Pancreas (tissue), 10 donors: Measurements from ENCODE around the gene LYL1. TPM values are rescaled to one million over a fixed set of nuclear protein-coding genes. Genes with fewer than 3 reads are reported as not detected.

ENCODE experiments used
- ATAC-seq, 4 donors: fragments of 200-7000 bp; cut with Tn5 transposase; one replicate each; pipeline versions ENCODE4 v1.8.0 to v1.9.1; 2020; ENCODE audit warnings: mild to moderate bottlenecking in 4 of 4, moderate library complexity in 4 of 4
- DNase-seq, 6 donors: peaks; one replicate each; pipeline ENCODE4 v3.0.0-alpha.2; 2020
- FAIRE-seq: peaks from 2 replicates; lab custom pipeline; 2012; peaks lifted over from hg19 to GRCh38; lab: Jason Lieb, UNC
- H3K27ac ChIP-seq, 4 donors: fragments of 200-600 bp; sonication (generic); 1 replicate in 3 of 4; 2 replicates in 1 of 4; pipeline versions ENCODE4 v1.5.0 to v1.8.0; 2020
- H3K27me3 ChIP-seq, 4 donors: fragments of 200-600 bp; one replicate each; pipeline ENCODE4 v1.8.0; 2021
- H3K36me3 ChIP-seq, 3 donors: fragments of 200-600 bp; sonication (generic) in 1 of 3; one replicate each; pipeline versions ENCODE4 v1.5.0 to v1.8.0; 2020 to 2021
- H3K4me1 ChIP-seq, 3 donors: fragments of 200-600 bp; one replicate each; pipeline ENCODE4 v1.8.0; 2021
- H3K4me3 ChIP-seq, 4 donors: fragments of 200-600 bp; sonication (generic) in 2 of 4; one replicate each; pipeline versions ENCODE4 v1.5.0 to v1.8.0; 2020 to 2021
- H3K9me3 ChIP-seq, 4 donors: fragments of 200-600 bp; one replicate each; pipeline ENCODE4 v1.8.0; 2021
- WGBS, 2 donors: extraction: QIAGEN DNeasy Blood & Tissue Kit; methylation state at CpG; one replicate each; pipeline ENCODE4 v1.1.7; 2013; 5-methylcytosine and 5-hydroxymethylcytosine counted together
- intact Hi-C, 3 donors: fragments of 100-400 bp; cut with DNase I; formaldehyde crosslinking; loops; one replicate each; pipeline versions ENCODE4 v1.11.1 to v1.14.2; 2022
- polyA plus RNA-seq, 2 donors: library from polyadenylated mRNA; stranded (reverse); fragments of 200-250 nt; gene quantifications; one replicate each; pipeline ENCODE4 v1.2.3, GENCODE V29; 2013
- total RNA-seq, 6 donors: library from RNA; stranded (reverse); fragmentation: NEBNext Ultra II Directional in 4 of 6; extraction: Animal tissue kit (Norgen Biotek cat#: 25700) in 4 of 6; gene quantifications; one replicate each; pipeline versions ENCODE4 v1.2.1 to v1.2.4, GENCODE V29; 2021 to 2023
- TF ChIP-seq, protein P1 (sequence below), 4 donors: fragments of 200-600 bp; sonication (generic) in 3 of 4; IDR thresholded peaks; one replicate each; pipeline versions ENCODE4 v1.5.0 to v1.8.0; 2021; ENCODE audit warnings: antibody characterized with exemption in 4 of 4
- donor health status: healthy with polysubstance abuse.
- donor health status: DM: no; HTN: no; CAD: no; lungs with moderate emphysema.
- donor health status: DM: no; HTN: no; CAD: no.
- donor health status: control.
- donor health status: control.
- donor health status: Bipolar disorder and iron deficiency.
- donor health status: DM: yes; HTN: yes; CAD: no.
- donor health status: DM: no; HTN: no; CAD: no.
- donor health status: DM: no; HTN: no; CAD: no.
- donor health status: DM: yes; HTN: yes; CAD: no.

The LYL1 gene
- total and polyA plus RNA-seq, 8 donors, result 0.51 to 5.5 (median 2.4) TPM

DNA sequence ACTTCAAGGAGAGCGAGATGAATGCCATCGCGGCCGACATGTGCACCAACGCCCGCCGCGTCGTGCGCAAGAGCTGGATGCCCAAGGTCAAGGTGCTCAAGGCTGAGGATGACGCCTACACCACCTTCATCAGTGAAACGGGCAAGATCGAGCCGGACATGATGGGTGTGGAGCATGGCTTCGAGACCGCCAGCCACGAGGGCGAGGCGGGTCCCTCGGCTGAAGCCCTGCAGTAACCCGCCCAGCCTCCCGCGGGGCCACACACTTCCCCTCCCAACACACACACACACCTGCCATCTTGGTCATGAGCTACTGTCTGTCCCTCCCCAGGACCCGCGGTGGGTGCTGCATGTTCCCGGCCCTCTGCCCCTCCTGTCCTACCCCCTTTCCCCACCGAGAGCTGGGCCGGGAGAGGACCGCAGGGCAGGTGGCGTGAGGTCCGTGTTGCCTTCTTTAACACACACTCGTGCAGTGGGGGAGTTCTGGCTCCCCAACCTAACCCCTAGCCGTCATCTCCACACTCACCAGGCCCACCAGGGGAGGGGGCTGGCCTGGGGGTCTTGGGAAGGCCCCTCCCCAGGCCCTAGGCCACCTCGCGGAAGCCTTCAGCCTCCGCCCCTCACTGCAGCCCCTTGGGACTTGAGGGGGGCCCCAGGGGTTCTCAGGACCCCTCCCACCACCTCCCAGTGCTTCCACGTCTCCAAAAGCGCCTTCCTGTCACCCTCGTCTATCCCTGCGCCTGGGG lies 35.7 kb upstream of the LYL1 start:
- ATAC-seq, result no peak
- DNase-seq, result peak in 2 of 6 donors; percentile 15 to 64
- Histone ChIP-seq H3K4me1 (no peaks in the 10 kb centered on the region), H3K27me3 (no peaks in the 10 kb centered on the region), H3K36me3 (peaks cover 0 to 38% (median 8%) of the 10 kb centered on the region in 3 donors), H3K27ac (no peak overlapping the region), H3K4me3 (no peak overlapping the region), H3K9me3 (no peaks in the 10 kb centered on the region)
- intact Hi-C loops, result no loop called here
- WGBS, 2 donors, result 89 to 93% methylated on average over 37 to 40 of the region's 40 CpGs
- TF ChIP-seq, protein P1, sequence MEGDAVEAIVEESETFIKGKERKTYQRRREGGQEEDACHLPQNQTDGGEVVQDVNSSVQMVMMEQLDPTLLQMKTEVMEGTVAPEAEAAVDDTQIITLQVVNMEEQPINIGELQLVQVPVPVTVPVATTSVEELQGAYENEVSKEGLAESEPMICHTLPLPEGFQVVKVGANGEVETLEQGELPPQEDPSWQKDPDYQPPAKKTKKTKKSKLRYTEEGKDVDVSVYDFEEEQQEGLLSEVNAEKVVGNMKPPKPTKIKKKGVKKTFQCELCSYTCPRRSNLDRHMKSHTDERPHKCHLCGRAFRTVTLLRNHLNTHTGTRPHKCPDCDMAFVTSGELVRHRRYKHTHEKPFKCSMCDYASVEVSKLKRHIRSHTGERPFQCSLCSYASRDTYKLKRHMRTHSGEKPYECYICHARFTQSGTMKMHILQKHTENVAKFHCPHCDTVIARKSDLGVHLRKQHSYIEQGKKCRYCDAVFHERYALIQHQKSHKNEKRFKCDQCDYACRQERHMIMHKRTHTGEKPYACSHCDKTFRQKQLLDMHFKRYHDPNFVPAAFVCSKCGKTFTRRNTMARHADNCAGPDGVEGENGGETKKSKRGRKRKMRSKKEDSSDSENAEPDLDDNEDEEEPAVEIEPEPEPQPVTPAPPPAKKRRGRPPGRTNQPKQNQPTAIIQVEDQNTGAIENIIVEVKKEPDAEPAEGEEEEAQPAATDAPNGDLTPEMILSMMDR (IDR thresholded peaks at IDR 0.05), result no peak
- FAIRE-seq, result no peak

DNA sequence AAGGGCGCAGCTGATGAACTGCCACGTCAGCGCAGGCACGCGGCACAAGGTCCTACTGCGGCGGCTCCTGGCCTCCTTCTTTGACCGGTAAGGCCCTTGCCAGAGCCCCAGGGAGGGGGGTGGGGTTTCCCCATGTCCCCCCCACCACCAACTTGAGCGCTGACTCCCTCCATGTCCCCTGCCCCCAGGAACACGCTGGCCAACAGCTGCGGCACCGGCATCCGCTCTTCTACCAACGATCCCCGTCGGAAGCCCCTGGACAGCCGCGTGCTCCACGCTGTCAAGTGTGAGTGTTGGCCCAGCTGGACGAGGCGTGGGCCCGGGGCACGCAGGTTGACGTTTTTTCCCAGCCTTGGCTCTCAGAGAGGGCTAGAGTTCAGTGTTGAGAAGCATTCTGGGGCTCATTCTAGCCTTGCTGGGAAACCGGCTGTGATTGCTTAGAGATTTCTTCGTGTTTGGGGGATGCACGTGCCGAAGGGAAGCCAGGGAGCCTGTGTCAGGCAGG lies 34.7 kb upstream of the LYL1 start:
- DNase-seq (peak in 1 of 6 donors; percentile 45), ATAC-seq (no peak), FAIRE-seq (no peak)
- Histone ChIP-seq H3K4me3 (no peak overlapping the region), H3K27me3 (no peaks in the 10 kb centered on the region), H3K9me3 (no peaks in the 10 kb centered on the region), H3K4me1 (no peaks in the 10 kb centered on the region), H3K36me3 (peaks cover 0 to 38% (median 8%) of the 10 kb centered on the region in 3 donors), H3K27ac (no peak overlapping the region)
- TF ChIP-seq, protein P1 (IDR thresholded peaks at IDR 0.05), result no peak
- WGBS, 2 donors, result 92 to 93% methylated on average over 28 of the region's 28 CpGs
- intact Hi-C loops, result no loop called here

DNA sequence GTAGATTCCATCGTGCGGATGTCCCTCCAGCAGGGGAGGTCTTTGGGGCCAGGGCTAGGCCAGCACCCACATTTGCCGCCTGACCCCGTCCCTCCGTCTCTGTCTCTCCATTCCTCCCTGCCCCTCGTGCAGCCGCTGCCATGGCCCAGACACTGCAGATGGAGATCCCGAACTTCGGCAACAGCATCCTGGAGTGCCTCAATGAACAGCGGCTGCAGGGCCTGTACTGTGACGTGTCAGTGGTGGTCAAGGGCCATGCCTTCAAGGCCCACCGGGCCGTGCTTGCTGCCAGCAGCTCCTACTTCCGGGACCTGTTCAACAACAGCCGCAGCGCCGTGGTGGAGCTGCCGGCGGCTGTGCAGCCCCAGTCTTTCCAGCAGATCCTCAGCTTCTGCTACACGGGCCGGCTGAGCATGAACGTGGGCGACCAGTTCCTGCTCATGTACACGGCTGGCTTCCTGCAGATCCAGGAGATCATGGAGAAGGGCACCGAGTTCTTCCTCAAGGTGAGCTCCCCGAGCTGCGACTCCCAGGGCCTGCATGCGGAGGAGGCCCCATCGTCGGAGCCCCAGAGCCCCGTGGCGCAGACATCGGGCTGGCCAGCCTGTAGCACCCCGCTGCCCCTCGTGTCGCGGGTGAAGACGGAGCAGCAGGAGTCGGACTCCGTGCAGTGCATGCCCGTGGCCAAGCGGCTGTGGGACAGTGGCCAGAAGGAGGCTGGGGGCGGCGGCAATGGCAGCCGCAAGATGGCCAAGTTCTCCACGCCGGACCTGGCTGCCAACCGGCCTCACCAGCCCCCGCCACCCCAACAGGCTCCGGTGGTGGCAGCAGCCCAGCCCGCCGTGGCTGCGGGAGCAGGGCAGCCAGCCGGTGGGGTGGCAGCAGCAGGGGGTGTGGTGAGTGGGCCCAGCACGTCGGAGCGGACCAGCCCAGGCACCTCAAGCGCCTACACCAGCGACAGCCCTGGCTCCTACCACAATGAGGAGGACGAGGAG lies 32.7 kb upstream of the LYL1 start:
- no peak overlapping the region for H3K4me3 ChIP-seq
- H3K27me3 ChIP-seq, result no peaks in the 10 kb centered on the region
- TF ChIP-seq, protein P1 (IDR thresholded peaks at IDR 0.05), result no peak
- FAIRE-seq, result no peak
- no peaks in the 10 kb centered on the region for H3K4me1 ChIP-seq
- H3K9me3 ChIP-seq, result no peaks in the 10 kb centered on the region
- H3K36me3 ChIP-seq, result peaks cover 0 to 38% (median 8%) of the 10 kb centered on the region in 3 donors
- intact Hi-C loops, result no loop called here
- no peak for DNase-seq
- 93 to 95% methylated on average over 60 of the region's 60 CpGs for WGBS, 2 donors
- no peak overlapping the region for H3K27ac ChIP-seq
- no peak for ATAC-seq

DNA sequence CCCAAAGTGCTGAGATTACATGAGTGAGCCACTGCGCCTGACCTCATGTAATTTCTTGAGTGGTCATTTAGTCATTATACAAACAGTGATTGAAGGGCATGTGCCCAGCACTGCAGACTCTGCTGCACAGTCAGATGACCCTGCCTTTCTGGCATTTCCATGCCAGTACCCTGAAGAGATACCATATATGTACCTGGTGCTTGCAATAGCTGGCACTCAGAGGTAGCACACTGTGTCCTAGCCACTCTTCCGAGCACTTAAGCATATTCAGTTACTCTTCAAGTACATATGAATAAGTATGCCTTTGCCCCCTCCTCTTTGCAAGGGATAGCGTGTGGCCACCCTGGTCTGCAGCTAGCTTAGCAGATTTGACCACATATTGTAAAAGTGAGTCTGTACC lies 32.0 kb upstream of the LYL1 start:
- 93 to 98% methylated on average over 3 of the region's 3 CpGs for WGBS, 2 donors
- intact Hi-C loops, result no loop called here
- Histone ChIP-seq H3K27ac (no peak overlapping the region), H3K4me3 (no peak overlapping the region), H3K9me3 (no peaks in the 10 kb centered on the region), H3K36me3 (peaks cover 0 to 38% (median 8%) of the 10 kb centered on the region in 3 donors), H3K27me3 (no peaks in the 10 kb centered on the region), H3K4me1 (no peaks in the 10 kb centered on the region)
- ATAC-seq (no peak), FAIRE-seq (no peak), DNase-seq (no peak)
- TF ChIP-seq, protein P1 (IDR thresholded peaks at IDR 0.05), result no peak
